ENCODE results near the gene UFSP1.
A peak's percentile ranks its signal among the peaks of the same experiment; 100 is the strongest.

Gene UFSP1

DNA sequence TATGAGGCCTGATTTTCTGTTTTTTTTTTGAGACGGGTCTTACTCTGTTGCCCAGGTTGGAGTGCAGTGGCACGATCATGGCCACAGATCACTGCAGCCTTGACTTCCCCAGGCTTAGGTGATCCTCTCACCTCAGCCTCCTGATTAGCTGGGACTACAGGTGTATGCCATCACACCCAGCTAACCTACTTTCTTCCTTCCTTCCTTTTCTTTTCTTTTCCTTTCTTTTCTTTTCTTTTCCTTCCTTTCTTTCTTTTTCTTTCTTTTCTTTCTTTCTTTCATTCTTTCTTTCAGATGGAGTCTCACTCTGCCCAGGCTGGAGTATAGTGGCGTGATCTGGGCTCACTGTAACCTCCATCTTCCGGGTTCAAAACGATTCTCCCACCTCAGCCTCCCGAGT, 10.8 kb downstream of the UFSP1 start:
- Histone ChIP-seq H3K4me3 (no peak overlapping the region), H3K36me3 (peaks cover 35 to 54% (median 48%) of the 10 kb centered on the region in 3 donors), H3K27ac (no peak overlapping the region), H3K9me3 (no peaks in the 10 kb centered on the region), H3K4me1 (peaks cover 7 to 41% (median 33%) of the 10 kb centered on the region in 4 donors), H3K27me3 (no peaks in the 10 kb centered on the region)
- no peak for DNase-seq
- TF ChIP-seq, protein P1, sequence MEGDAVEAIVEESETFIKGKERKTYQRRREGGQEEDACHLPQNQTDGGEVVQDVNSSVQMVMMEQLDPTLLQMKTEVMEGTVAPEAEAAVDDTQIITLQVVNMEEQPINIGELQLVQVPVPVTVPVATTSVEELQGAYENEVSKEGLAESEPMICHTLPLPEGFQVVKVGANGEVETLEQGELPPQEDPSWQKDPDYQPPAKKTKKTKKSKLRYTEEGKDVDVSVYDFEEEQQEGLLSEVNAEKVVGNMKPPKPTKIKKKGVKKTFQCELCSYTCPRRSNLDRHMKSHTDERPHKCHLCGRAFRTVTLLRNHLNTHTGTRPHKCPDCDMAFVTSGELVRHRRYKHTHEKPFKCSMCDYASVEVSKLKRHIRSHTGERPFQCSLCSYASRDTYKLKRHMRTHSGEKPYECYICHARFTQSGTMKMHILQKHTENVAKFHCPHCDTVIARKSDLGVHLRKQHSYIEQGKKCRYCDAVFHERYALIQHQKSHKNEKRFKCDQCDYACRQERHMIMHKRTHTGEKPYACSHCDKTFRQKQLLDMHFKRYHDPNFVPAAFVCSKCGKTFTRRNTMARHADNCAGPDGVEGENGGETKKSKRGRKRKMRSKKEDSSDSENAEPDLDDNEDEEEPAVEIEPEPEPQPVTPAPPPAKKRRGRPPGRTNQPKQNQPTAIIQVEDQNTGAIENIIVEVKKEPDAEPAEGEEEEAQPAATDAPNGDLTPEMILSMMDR (IDR thresholded peaks at IDR 0.05): no peak
- intact Hi-C loops (cut with DNase I; ENCODE audit: low total_unique reads): no loop called here

DNA sequence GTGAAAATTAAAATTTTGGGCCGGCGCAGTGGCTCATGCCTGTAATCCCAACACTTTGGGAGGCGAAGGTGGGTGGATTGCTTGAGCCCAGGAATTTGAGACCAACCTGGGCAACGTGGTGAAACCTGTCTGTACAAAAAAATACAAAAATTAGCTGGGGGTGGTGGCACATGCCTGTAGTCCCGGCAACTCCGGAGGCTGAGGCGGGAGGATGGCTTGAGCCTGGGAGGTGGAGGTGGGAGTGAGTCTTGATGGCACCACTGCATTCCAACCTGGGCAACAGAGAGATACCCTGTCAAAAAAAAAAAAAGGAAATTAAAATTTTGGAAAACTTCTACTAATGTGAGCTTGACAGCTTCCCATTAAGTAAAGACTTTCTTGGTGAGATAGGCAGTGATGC, 11.5 kb downstream of the UFSP1 start:
- Histone ChIP-seq H3K27ac (no peak overlapping the region), H3K4me3 (no peak overlapping the region), H3K4me1 (peaks cover 7 to 41% (median 33%) of the 10 kb centered on the region in 4 donors), H3K36me3 (peaks cover 33 to 54% (median 48%) of the 10 kb centered on the region in 3 donors), H3K27me3 (no peaks in the 10 kb centered on the region), H3K9me3 (no peaks in the 10 kb centered on the region)
- no peak for DNase-seq
- intact Hi-C loops (cut with DNase I; ENCODE audit: low total_unique reads): no loop called here
- TF ChIP-seq, protein P1 (IDR thresholded peaks at IDR 0.05): no peak

DNA sequence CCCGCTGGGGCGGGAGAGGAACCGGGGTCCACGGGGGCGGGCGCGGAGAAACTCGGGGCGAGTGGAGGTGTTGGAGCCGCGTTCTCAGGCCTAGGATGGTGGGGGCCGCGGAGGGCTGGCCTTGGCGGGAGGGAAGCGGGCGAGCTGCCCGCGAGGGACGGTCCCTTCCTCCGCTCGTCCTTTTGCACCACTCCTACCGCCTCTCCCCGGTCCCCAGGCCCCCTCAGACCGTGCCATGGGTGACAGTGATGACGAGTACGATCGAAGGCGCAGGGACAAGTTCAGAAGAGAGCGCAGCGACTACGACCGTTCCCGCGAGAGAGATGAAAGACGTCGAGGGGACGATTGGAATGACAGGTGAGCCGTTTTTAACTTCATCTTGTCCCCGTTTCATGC, 14.2 kb downstream of the UFSP1 start:
- no peak for DNase-seq
- H3K27me3 ChIP-seq: no peaks in the 10 kb centered on the region
- H3K4me1 ChIP-seq: peaks cover 7 to 41% (median 33%) of the 10 kb centered on the region in 4 donors
- TF ChIP-seq, protein P1 (IDR thresholded peaks at IDR 0.05): no peak
- intact Hi-C loops (cut with DNase I; ENCODE audit: low total_unique reads): no loop called here
- H3K9me3 ChIP-seq: no peaks in the 10 kb centered on the region
- H3K36me3 ChIP-seq: peaks cover 25 to 55% (median 48%) of the 10 kb centered on the region in 3 donors
- H3K4me3 ChIP-seq: peak overlapping the region; percentile 67 to 88
- H3K27ac ChIP-seq: peak overlapping the region; percentile 85 to 93

DNA sequence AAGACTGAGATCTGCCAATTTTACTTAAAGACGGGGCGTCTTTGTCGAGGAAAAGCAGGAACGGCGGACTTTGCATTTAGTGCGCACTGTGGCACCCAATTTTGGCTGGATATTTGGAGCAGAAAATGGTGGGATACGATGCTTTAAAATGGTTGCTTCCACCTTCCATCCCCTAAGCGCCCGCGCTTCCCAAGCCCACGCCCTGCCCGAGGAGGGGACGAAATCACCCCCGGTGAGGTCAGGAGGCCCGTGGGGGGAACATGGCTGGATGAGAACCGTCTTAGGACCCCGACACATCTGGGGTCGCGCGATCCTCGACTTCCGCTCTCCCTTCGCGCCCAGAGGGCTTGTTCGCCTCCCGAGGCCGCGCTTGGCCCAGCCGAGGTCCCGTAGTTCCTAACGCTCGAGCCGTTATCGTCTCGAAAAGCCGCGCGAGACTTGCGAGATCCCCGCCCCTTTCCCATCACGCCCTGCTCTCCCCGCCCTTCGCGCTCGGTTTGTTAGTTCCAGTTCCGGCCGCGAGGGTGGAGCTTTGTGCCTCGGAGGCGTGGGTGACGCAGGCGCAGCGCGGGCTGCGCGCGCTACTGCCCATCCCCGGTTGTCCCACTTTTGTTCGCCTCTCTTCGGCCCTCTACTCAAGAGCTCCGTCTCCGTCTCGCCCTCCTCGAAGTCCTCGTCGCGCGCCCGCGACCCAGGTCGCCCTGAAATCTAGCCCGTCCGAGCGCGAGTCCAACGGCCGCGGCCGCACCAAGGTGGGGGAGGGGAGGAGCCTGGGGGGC, 14.7 kb downstream of the UFSP1 start, which contains the start of gene SRRT:
Gene SRRT (plus strand): TSS at position 527 of the 779 bp plus-strand sequence. CDS start 488 bp downstream, outside the sequence.
- DNase-seq: peak; percentile 98 to 99
- Histone ChIP-seq H3K4me3 (peak within 1 kb of the TSS; percentile 67 to 88), H3K36me3 (peaks cover 29 to 53% (median 50%) of the 10 kb centered on the region in 3 donors), H3K27ac (peak within 1 kb of the TSS; percentile 85 to 93), H3K27me3 (no peaks in the 10 kb centered on the region), H3K9me3 (no peaks in the 10 kb centered on the region), H3K4me1 (peaks cover 7 to 44% (median 33%) of the 10 kb centered on the region in 4 donors)
- TF ChIP-seq, protein P1 (IDR thresholded peaks at IDR 0.05): peak; percentile 66 to 72
- intact Hi-C loops (cut with DNase I; ENCODE audit: low total_unique reads): no loop called here

DNA sequence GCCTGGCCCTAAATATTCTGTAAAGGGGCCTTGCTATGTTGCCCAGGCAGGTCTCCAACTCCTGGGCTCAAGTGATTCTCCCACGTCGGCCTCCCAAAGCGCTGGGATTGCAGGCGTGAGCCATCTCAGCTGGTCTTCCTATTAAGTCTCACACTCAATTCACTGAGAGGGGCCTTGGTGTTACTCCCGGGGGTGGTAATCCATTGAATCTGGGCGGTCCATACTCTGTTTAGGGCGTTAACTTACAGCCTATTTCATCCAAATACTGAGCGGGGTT, 15.3 kb downstream of the UFSP1 start:
- Histone ChIP-seq H3K9me3 (no peaks in the 10 kb centered on the region), H3K27ac (peak overlapping the region; percentile 85 to 93), H3K27me3 (no peaks in the 10 kb centered on the region), H3K36me3 (peaks cover 29 to 52% (median 49%) of the 10 kb centered on the region in 3 donors), H3K4me3 (peak overlapping the region; percentile 67 to 88), H3K4me1 (peaks cover 7 to 45% (median 33%) of the 10 kb centered on the region in 4 donors)
- DNase-seq: peak in 1 of 2 donors; percentile 62
- intact Hi-C loops (cut with DNase I; ENCODE audit: low total_unique reads): no loop called here
- TF ChIP-seq, protein P1 (IDR thresholded peaks at IDR 0.05): no peak
